HepG2 (cell line): ENCODE results near the gene GINS2. TPM values are rescaled to one million over a fixed set of nuclear protein-coding genes. Genes with fewer than 3 reads are reported as not detected.
A peak's percentile ranks its signal among the peaks of the same experiment; 100 is the strongest.

Experiments used
- ARHGAP35 ChIP-seq: sonication (generic); formaldehyde crosslinking; IDR thresholded peaks from 2 replicates; pipeline ENCODE4 v1.9.0; 2022; ENCODE audit warnings: mild to moderate bottlenecking, inconsistent platforms, moderate library complexity, missing genetic modification reagents, borderline replicate concordance
- ARID3A ChIP-seq: IDR thresholded peaks from 2 replicates; pipeline ENCODE4 v1.6.1; 2012; ENCODE audit warnings: low read depth, low read length, improper control_type of control experiment
- DZIP1 ChIP-seq: sonication (generic); formaldehyde crosslinking; IDR thresholded peaks from 2 replicates; pipeline ENCODE4 v1.5.0; 2020; ENCODE audit warnings: mild to moderate bottlenecking, missing genetic modification reagents
- FOXC1 ChIP-seq: sonication (generic); formaldehyde crosslinking; IDR thresholded peaks from 2 replicates; pipeline ENCODE4 v1.8.0; 2022; ENCODE audit warnings: mild to moderate bottlenecking, missing genetic modification reagents, borderline replicate concordance
- GMEB1 ChIP-seq: sonication (generic); formaldehyde crosslinking; IDR thresholded peaks from 2 replicates; pipeline ENCODE4 v1.5.1; 2020; ENCODE audit warnings: missing genetic modification reagents, mild to moderate bottlenecking, borderline replicate concordance
- HDAC6 ChIP-seq: fragments of 200-600 bp; sonication (generic); IDR thresholded peaks from 2 replicates; pipeline ENCODE4 v1.7.0; 2017; ENCODE audit warnings: mild to moderate bottlenecking, antibody characterized with exemption, low read length, low read depth
- KDM2A ChIP-seq: sonication (generic); formaldehyde crosslinking; IDR thresholded peaks from 2 replicates; pipeline ENCODE4 v1.4.0; 2020; ENCODE audit warnings: low read depth, missing genetic modification reagents, borderline replicate concordance
- MIXL1 ChIP-seq: IDR thresholded peaks from 2 replicates; pipeline ENCODE4 v1.6.1; 2016
- NR2F6 ChIP-seq, 2 experiments: IDR thresholded peaks; 2 replicates each; pipeline ENCODE4 v1.6.1; 2016; ENCODE audit warnings: antibody characterized with exemption in 1 of 2, mild to moderate bottlenecking in 1 of 2
- SALL1 ChIP-seq: sonication (generic); formaldehyde crosslinking; IDR thresholded peaks from 2 replicates; pipeline ENCODE4 v1.8.0; 2022; ENCODE audit warnings: mild to moderate bottlenecking, missing genetic modification reagents
- SMC3 ChIP-seq: IDR thresholded peaks from 2 replicates; pipeline ENCODE4 v1.6.1; 2011; ENCODE audit warnings: low read length, improper control_type of control experiment
- ZBTB38 ChIP-seq: sonication (generic); formaldehyde crosslinking; IDR thresholded peaks from 2 replicates; pipeline ENCODE4 v1.5.1; 2020; ENCODE audit warnings: mild to moderate bottlenecking, missing genetic modification reagents
- ZFP1 ChIP-seq: IDR thresholded peaks from 2 replicates; pipeline ENCODE4 v1.6.1; 2016
- ZNF235 ChIP-seq: sonication (generic); formaldehyde crosslinking; IDR thresholded peaks from 2 replicates; pipeline ENCODE4 v1.8.1; 2023; ENCODE audit warnings: mild to moderate bottlenecking, missing genetic modification reagents, borderline replicate concordance
- ZNF274 ChIP-seq: sonication (generic); formaldehyde crosslinking; IDR thresholded peaks from 2 replicates; pipeline ENCODE4 v1.5.1; 2020; ENCODE audit warnings: mild to moderate bottlenecking, missing genetic modification reagents
- ZNF598 ChIP-seq: sonication (generic); formaldehyde crosslinking; IDR thresholded peaks from 2 replicates; pipeline ENCODE4 v1.5.1; 2020; ENCODE audit warnings: mild to moderate bottlenecking, missing genetic modification reagents, borderline replicate concordance
- ZSCAN12 ChIP-seq: sonication (generic); formaldehyde crosslinking; IDR thresholded peaks from 2 replicates; pipeline ENCODE4 v1.9.0; 2021; ENCODE audit warnings: mild to moderate bottlenecking, missing genetic modification reagents
- polyA plus RNA-seq, 8 experiments: library from polyadenylated mRNA; depleted of rRNA in 3 of 8; stranded (reverse) in 7 of 8; unstranded in 1 of 8; fragments of >200 nt; fragmentation: Illumina TruSeq in 4 of 8; extraction: Trizol in 4 of 8; gene quantifications; 2 replicates each; pipeline versions ENCODE4 v1.2.1 to v1.2.3, GENCODE V29; 2011 to 2016; ENCODE audit warnings: low read depth in 4 of 8, missing spikeins in 1 of 8, mixed read lengths in 1 of 8; ENCODE audit not compliant: insufficient read depth in 1 of 8
- total RNA-seq, 5 experiments: library from RNA; depleted of rRNA; stranded (reverse); fragments of >200 nt; fragmentation: Illumina TruSeq; extraction: Trizol; gene quantifications; 2 replicates each; pipeline ENCODE4 v1.2.3, GENCODE V29; 2016; ENCODE audit warnings: low read depth in 1 of 5
- TF ChIP-seq, protein P1 (sequence below): IDR thresholded peaks from 2 replicates; pipeline ENCODE4 v1.6.1; 2012; ENCODE audit warnings: inconsistent platforms
- TF ChIP-seq, protein P2 (sequence below): sonication (generic); formaldehyde crosslinking; IDR thresholded peaks from 2 replicates; pipeline ENCODE4 v1.5.0; 2020; ENCODE audit warnings: mild to moderate bottlenecking, missing genetic modification reagents, moderate library complexity

GINS2 gene
- total and polyA plus RNA-seq, 2 of the 13 experiments (the other 11 are each of a cell fraction or from before 2014, with no cell fraction given): 10.6 to 48.3 TPM

DNA sequence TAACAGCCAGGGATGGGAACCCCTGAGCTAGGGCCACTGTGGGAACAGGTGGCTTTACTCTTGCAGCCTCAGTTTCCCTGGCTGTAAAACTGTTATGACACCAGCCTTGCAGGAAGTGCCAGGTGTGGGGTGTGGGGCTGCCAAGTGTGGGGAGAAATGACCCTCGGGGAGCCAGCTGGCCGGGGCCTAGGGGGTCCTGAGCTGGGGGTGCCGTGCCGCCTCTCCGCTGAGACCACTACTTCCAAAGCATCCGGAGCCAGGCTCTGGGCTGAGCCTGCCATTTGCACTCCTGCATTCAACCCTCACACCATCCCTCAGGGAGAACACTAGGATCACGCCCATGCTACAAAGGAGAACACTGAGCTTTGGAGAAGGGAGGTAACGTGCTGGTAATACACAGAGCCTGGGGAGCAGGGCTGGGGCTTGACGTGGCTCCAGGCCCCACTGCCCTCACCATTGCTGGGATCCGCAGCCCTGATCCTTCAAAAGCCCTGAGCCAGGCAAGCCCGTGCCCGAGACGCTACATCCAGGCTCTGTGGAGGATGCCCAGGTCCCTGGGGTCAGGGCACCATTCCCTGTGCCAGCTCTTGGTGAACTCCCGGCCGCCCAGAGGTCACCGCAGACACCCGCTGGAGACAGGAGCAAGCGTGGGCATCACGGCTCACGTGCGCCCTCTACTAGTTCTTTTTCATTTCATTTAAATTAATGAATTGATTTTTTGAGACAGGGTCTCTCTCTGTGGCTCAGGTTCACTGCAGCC lies 28.8 kb upstream of the GINS2 start (continued):
- TF ChIP-seq KDM2A (peak; percentile 33; the same call in 1 of the 2 replicates), NR2F6 (IDR thresholded peaks at IDR 0.05) (peak; percentile 66; the same call in 1 of the 2 replicates), NR2F6 (CRISPR knock-in tag; IDR thresholded peaks at IDR 0.05) (peak; percentile 54), ZBTB38 (CRISPR knock-in tag) (no peak), DZIP1 (CRISPR knock-in tag) (no peak), GMEB1 (no peak), MIXL1 (CRISPR knock-in tag) (peak; percentile 72; the same call in 1 of the 2 replicates), SMC3 (0 out of 2 replicates have a peak, but pooled peaks have one; percentile 18), FOXC1 (CRISPR knock-in tag) (peak; percentile 49; the same call in 1 of the 2 replicates), ZNF598 (CRISPR knock-in tag) (peak; percentile 64; the same call in 1 of the 2 replicates), ARHGAP35 (CRISPR knock-in tag) (no peak; the same call in 1 of the 2 replicates), SALL1 (CRISPR knock-in tag) (no peak), ZNF274 (CRISPR knock-in tag) (peak; percentile 63; the same call in 1 of the 2 replicates), ZFP1 (no peak), ZSCAN12 (no peak), ARID3A (peak; percentile 80), HDAC6 (no peak), ZNF235 (CRISPR knock-in tag) (no peak)
- TF ChIP-seq, protein P1, sequence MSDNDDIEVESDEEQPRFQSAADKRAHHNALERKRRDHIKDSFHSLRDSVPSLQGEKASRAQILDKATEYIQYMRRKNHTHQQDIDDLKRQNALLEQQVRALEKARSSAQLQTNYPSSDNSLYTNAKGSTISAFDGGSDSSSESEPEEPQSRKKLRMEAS: 0 out of 2 replicates have a peak, but pooled peaks have one; percentile 27
- TF ChIP-seq, protein P2, sequence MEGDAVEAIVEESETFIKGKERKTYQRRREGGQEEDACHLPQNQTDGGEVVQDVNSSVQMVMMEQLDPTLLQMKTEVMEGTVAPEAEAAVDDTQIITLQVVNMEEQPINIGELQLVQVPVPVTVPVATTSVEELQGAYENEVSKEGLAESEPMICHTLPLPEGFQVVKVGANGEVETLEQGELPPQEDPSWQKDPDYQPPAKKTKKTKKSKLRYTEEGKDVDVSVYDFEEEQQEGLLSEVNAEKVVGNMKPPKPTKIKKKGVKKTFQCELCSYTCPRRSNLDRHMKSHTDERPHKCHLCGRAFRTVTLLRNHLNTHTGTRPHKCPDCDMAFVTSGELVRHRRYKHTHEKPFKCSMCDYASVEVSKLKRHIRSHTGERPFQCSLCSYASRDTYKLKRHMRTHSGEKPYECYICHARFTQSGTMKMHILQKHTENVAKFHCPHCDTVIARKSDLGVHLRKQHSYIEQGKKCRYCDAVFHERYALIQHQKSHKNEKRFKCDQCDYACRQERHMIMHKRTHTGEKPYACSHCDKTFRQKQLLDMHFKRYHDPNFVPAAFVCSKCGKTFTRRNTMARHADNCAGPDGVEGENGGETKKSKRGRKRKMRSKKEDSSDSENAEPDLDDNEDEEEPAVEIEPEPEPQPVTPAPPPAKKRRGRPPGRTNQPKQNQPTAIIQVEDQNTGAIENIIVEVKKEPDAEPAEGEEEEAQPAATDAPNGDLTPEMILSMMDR: peak; percentile 87
